Thyroid gland (tissue), 4 donors: ENCODE results near the gene ARMC7. TPM values are rescaled to one million over a fixed set of nuclear protein-coding genes. Genes with fewer than 3 reads are reported as not detected.
A peak's percentile ranks its signal among the peaks of the same experiment; 100 is the strongest.

Experiments
- DNase-seq, 2 donors: peaks; one replicate each; pipeline ENCODE4 v3.0.0-alpha.2; 2019
- H3K27ac ChIP-seq, 3 donors: fragments of 200-600 bp; sonication (generic); 1 replicate in 2 of 3; 2 replicates in 1 of 3; pipeline ENCODE4 v1.5.1; 2016 to 2019; ENCODE audit warnings: mild to moderate bottlenecking in 1 of 3, moderate library complexity in 1 of 3
- H3K27me3 ChIP-seq: fragments of 200-600 bp; sonication (generic); one replicate; pipeline ENCODE4 v1.5.1; 2019
- H3K36me3 ChIP-seq, 2 donors: fragments of 200-600 bp; sonication (generic); one replicate each; pipeline ENCODE4 v1.5.1; 2016 to 2019
- H3K4me1 ChIP-seq, 2 donors: fragments of 200-600 bp; sonication (generic); one replicate each; pipeline ENCODE4 v1.5.1; 2017 to 2019
- H3K4me3 ChIP-seq, 3 donors: fragments of 200-600 bp; sonication (generic); replicated peaks in 1 of 3; 1 replicate in 2 of 3; 2 replicates in 1 of 3; pipeline ENCODE4 v1.5.1; 2016; ENCODE audit warnings: mild to moderate bottlenecking in 1 of 3
- H3K9me3 ChIP-seq: fragments of 200-600 bp; sonication (generic); one replicate; pipeline ENCODE4 v1.5.1; 2017
- CTCF ChIP-seq, 6 experiments: fragments of 200-600 bp in 3 of 6; fragments of 450-650 bp in 3 of 6; sonication (generic) in 3 of 6; IDR thresholded peaks; one replicate each; pipeline ENCODE4 v1.5.1; 2016 to 2019; ENCODE audit warnings: antibody characterized with exemption in 6 of 6, mild to moderate bottlenecking in 2 of 6, inconsistent platforms in 1 of 6, moderate library complexity in 1 of 6
- POLR2A ChIP-seq, 2 donors: fragments of 450-650 bp; IDR thresholded peaks; one replicate each; pipeline ENCODE4 v1.6.1; 2017; ENCODE audit warnings: antibody characterized with exemption in 2 of 2, mild to moderate bottlenecking in 2 of 2, moderate library complexity in 1 of 2
- WGBS, 2 donors: methylation state at CpG; one replicate each; pipeline ENCODE4 v1.1.5; 2017; 5-methylcytosine and 5-hydroxymethylcytosine counted together
- intact Hi-C: fragments of 100-400 bp; cut with DNase I; formaldehyde crosslinking; loops from one replicate; pipeline ENCODE4 v1.15.1; 2023
- total RNA-seq, 4 donors: library from RNA; depleted of rRNA; stranded (reverse); fragments of >200 nt; gene quantifications; one replicate each; pipeline ENCODE4 v1.2.3, GENCODE V29; 2016

ARMC7 gene
- total RNA-seq, 4 donors from 2014 or later = 8.7 to 13.1 (median 10.5) TPM

- Histone ChIP-seq H3K9me3 (no peaks in the 10 kb centered on the region), H3K4me3 (peak within 1 kb of the TSS in 2 of 3 donors; percentile 52 to 56), H3K27ac (peak within 1 kb of the TSS; percentile 69 to 88 (median 84)), H3K4me1 (peaks cover 47 to 74% of the 10 kb centered on the region in 2 donors), H3K27me3 (no peaks in the 10 kb centered on the region), H3K36me3 (no peaks in the 10 kb centered on the region)
- DNase-seq = peak; percentile 88 to 89
- peak; percentile 50 to 84 for TF ChIP-seq POLR2A (IDR thresholded peaks at IDR 0.05)
- no peak for TF ChIP-seq CTCF (IDR thresholded peaks at IDR 0.05)
- 10 to 13% methylated on average over 6 to 9 of the region's 69 CpGs for whole genome bisulfite sequencing, 2 donors
- intact Hi-C loops = no loop called here
These were observed 22.0 kb upstream of the ARMC7 start, which contains the start of gene SLC16A5 for GRCh38 chr17:75087558-75088453. Gene SLC16A5 (plus strand): TSS chr17:75087954. CDS start chr17:75093637, 5,683 bp downstream.

- 75 to 80% methylated on average over 10 of the region's 11 CpGs for WGBS, 2 donors
- Histone ChIP-seq H3K27me3 (no peaks in the 10 kb centered on the region), H3K27ac (peak overlapping the region; percentile 69 to 88 (median 84)), H3K9me3 (no peaks in the 10 kb centered on the region), H3K4me3 (peak overlapping the region in 2 of 3 donors; percentile 52 to 56), H3K36me3 (no peaks in the 10 kb centered on the region), H3K4me1 (peaks cover 50 to 81% of the 10 kb centered on the region in 2 donors)
- TF ChIP-seq CTCF (IDR thresholded peaks at IDR 0.05) (no peak), POLR2A (IDR thresholded peaks at IDR 0.05) (no peak)
- peak in 1 of 2 donors; percentile 23 for DNase-seq
- intact Hi-C loops = no loop called here
These were observed 21.0 kb upstream of the ARMC7 start for GRCh38 chr17:75088465-75089417.

- Histone ChIP-seq H3K27me3 (no peaks in the 10 kb centered on the region), H3K4me3 (no peak overlapping the region), H3K4me1 (peaks cover 66 to 92% of the 10 kb centered on the region in 2 donors), H3K36me3 (no peaks in the 10 kb centered on the region), H3K27ac (peak overlapping the region; percentile 37 to 64 (median 61)), H3K9me3 (no peaks in the 10 kb centered on the region)
- WGBS, 2 donors = 57 to 58% methylated on average over 18 to 19 of the region's 19 CpGs
- no peak for TF ChIP-seq POLR2A (IDR thresholded peaks at IDR 0.05)
- no peak for TF ChIP-seq CTCF (IDR thresholded peaks at IDR 0.05)
- intact Hi-C loops = no loop called here
- peak in 1 of 2 donors; percentile 26 for DNase-seq
These were observed 18.6 kb upstream of the ARMC7 start for GRCh38 chr17:75090871-75091854.

- WGBS, 2 donors = 82 to 90% methylated on average over 10 of the region's 10 CpGs
- no peak for DNase-seq
- TF ChIP-seq POLR2A (IDR thresholded peaks at IDR 0.05) = no peak
- TF ChIP-seq CTCF (IDR thresholded peaks at IDR 0.05) = no peak
- Histone ChIP-seq H3K4me3 (no peak overlapping the region), H3K36me3 (no peaks in the 10 kb centered on the region), H3K27ac (peak overlapping the region in 2 of 3 donors; percentile 61 to 64), H3K9me3 (no peaks in the 10 kb centered on the region), H3K4me1 (peaks cover 68 to 92% of the 10 kb centered on the region in 2 donors), H3K27me3 (no peaks in the 10 kb centered on the region)
- intact Hi-C loops = no loop called here
These were observed 17.9 kb upstream of the ARMC7 start for GRCh38 chr17:75091855-75092327.
